SH-SY5Y (cell line): ENCODE results near the gene TTLL9.

Experiments
- GATA2 ChIP-seq: IDR thresholded peaks from 2 replicates; pipeline ENCODE4 v1.6.1; 2011; ENCODE audit warnings: mild to moderate bottlenecking, low read depth, low read length
- GATA3 ChIP-seq: IDR thresholded peaks from 2 replicates; pipeline ENCODE4 v1.6.1; 2011; ENCODE audit warnings: low read depth, mild to moderate bottlenecking, low read length, moderate library complexity

GRCh38 chr20:31903627-31904386 is 33.4 kb downstream of the TTLL9 start:
- TF ChIP-seq GATA2 (no peak), GATA3 (no peak)
